Astrocyte (in vitro differentiated cells and primary cell): ENCODE data around the gene NDUFV3.
"Not testable (repeated sequence)": the region's sequence is repeated elsewhere in the genome, so short reads cannot be mapped to it uniquely, and the experiment has no call there.

Experiments used
- EZH2 ChIP-seq: IDR thresholded peaks from 2 replicates; pipeline ENCODE4 v1.6.1; 2012; ENCODE audit warnings: mild to moderate bottlenecking, low read length, inconsistent platforms; ENCODE audit not compliant: insufficient read depth
- TF ChIP-seq, protein P1 (sequence below): IDR thresholded peaks from 2 replicates; pipeline ENCODE4 v1.5.1; 2011; ENCODE audit warnings: low read depth, mild to moderate bottlenecking, inconsistent platforms, low read length, moderate library complexity; ENCODE audit not compliant: insufficient read depth

GRCh38 chr21:42936360-42936759 is 43.3 kb downstream of the NDUFV3 start:
- TF ChIP-seq, protein P1, sequence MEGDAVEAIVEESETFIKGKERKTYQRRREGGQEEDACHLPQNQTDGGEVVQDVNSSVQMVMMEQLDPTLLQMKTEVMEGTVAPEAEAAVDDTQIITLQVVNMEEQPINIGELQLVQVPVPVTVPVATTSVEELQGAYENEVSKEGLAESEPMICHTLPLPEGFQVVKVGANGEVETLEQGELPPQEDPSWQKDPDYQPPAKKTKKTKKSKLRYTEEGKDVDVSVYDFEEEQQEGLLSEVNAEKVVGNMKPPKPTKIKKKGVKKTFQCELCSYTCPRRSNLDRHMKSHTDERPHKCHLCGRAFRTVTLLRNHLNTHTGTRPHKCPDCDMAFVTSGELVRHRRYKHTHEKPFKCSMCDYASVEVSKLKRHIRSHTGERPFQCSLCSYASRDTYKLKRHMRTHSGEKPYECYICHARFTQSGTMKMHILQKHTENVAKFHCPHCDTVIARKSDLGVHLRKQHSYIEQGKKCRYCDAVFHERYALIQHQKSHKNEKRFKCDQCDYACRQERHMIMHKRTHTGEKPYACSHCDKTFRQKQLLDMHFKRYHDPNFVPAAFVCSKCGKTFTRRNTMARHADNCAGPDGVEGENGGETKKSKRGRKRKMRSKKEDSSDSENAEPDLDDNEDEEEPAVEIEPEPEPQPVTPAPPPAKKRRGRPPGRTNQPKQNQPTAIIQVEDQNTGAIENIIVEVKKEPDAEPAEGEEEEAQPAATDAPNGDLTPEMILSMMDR: not testable (repeated sequence)
- not testable (repeated sequence) for TF ChIP-seq EZH2
